ENCODE data around the gene GLCCI1. TPM values are rescaled to one million over a fixed set of nuclear protein-coding genes. Genes with fewer than 3 reads are reported as not detected.

Gene GLCCI1
- total and polyA plus RNA-seq, 10 of the 15 experiments (the other 5 are each of a cell fraction or from before 2014, with no cell fraction given) = 12.6 to 92.0 (median 27.6) TPM

DNA sequence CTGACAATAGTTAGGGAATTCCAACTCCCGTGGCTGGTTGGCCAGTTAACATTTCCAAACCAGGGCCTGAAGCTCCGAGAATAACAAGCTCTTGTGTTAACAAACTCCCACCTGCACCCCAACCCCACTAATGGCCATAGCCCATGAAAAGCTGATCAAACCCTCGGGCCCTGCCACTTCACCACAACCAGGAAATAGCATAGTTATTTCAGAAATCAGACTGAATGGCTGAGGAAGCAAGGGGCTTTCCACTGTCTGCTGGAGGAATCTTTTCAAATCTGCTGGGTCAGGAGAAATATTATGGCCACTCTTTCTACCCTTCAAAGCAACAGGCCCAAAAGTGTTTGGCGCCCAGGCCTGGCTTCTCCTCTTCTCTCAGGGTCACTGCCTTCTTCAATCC, 145.6 kb downstream of the GLCCI1 start (continued):
- TF ChIP-seq, protein P1, sequence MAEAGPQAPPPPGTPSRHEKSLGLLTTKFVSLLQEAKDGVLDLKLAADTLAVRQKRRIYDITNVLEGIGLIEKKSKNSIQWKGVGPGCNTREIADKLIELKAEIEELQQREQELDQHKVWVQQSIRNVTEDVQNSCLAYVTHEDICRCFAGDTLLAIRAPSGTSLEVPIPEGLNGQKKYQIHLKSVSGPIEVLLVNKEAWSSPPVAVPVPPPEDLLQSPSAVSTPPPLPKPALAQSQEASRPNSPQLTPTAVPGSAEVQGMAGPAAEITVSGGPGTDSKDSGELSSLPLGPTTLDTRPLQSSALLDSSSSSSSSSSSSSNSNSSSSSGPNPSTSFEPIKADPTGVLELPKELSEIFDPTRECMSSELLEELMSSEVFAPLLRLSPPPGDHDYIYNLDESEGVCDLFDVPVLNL (IDR thresholded peaks at IDR 0.05; ENCODE audit: low read depth, low read length) = no peak
- TF ChIP-seq, protein P2, sequence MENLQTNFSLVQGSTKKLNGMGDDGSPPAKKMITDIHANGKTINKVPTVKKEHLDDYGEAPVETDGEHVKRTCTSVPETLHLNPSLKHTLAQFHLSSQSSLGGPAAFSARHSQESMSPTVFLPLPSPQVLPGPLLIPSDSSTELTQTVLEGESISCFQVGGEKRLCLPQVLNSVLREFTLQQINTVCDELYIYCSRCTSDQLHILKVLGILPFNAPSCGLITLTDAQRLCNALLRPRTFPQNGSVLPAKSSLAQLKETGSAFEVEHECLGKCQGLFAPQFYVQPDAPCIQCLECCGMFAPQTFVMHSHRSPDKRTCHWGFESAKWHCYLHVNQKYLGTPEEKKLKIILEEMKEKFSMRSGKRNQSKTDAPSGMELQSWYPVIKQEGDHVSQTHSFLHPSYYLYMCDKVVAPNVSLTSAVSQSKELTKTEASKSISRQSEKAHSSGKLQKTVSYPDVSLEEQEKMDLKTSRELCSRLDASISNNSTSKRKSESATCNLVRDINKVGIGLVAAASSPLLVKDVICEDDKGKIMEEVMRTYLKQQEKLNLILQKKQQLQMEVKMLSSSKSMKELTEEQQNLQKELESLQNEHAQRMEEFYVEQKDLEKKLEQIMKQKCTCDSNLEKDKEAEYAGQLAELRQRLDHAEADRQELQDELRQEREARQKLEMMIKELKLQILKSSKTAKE (IDR thresholded peaks at IDR 0.05; ENCODE audit: low read depth, poor library complexity, severe bottlenecking) = peak; percentile 57
- TF ChIP-seq, protein P3, sequence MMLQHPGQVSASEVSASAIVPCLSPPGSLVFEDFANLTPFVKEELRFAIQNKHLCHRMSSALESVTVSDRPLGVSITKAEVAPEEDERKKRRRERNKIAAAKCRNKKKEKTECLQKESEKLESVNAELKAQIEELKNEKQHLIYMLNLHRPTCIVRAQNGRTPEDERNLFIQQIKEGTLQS (IDR thresholded peaks at IDR 0.05; ENCODE audit: borderline replicate concordance, extremely low read depth, low read depth, low read length) = no peak
- TF ChIP-seq, protein P4, sequence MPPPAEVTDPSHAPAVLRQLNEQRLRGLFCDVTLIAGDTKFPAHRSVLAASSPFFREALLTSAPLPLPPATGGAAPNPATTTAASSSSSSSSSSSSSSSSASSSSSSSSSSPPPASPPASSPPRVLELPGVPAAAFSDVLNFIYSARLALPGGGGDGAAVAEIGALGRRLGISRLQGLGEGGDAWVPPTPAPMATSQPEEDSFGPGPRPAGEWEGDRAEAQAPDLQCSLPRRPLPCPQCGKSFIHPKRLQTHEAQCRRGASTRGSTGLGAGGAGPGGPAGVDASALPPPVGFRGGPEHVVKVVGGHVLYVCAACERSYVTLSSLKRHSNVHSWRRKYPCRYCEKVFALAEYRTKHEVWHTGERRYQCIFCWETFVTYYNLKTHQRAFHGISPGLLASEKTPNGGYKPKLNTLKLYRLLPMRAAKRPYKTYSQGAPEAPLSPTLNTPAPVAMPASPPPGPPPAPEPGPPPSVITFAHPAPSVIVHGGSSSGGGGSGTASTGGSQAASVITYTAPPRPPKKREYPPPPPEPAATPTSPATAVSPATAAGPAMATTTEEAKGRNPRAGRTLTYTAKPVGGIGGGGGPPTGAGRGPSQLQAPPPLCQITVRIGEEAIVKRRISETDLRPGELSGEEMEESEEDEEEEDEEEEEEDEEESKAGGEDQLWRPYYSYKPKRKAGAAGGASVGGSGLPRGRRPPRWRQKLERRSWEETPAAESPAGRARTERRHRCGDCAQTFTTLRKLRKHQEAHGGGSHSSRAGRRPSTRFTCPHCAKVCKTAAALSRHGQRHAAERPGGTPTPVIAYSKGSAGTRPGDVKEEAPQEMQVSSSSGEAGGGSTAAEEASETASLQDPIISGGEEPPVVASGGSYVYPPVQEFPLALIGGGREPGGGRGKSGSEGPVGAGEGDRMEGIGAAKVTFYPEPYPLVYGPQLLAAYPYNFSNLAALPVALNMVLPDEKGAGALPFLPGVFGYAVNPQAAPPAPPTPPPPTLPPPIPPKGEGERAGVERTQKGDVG (CRISPR knock-in tag; IDR thresholded peaks at IDR 0.05) = no peak
- TF ChIP-seq, protein P5, sequence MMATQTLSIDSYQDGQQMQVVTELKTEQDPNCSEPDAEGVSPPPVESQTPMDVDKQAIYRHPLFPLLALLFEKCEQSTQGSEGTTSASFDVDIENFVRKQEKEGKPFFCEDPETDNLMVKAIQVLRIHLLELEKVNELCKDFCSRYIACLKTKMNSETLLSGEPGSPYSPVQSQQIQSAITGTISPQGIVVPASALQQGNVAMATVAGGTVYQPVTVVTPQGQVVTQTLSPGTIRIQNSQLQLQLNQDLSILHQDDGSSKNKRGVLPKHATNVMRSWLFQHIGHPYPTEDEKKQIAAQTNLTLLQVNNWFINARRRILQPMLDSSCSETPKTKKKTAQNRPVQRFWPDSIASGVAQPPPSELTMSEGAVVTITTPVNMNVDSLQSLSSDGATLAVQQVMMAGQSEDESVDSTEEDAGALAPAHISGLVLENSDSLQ (IDR thresholded peaks at IDR 0.05) = 0 out of 2 replicates have a peak, but pooled peaks have one; percentile 4
- no peak; the same call in 1 of the 2 replicates for TF ChIP-seq TBL1XR1 (IDR thresholded peaks at IDR 0.05; ENCODE audit: low read depth, low read length)
- peak; percentile 8; the same call in 1 of the 3 replicates for TF ChIP-seq POU2F2 (IDR thresholded peaks at IDR 0.05; ENCODE audit: borderline replicate concordance, low read depth, low read length)
- peak; percentile 94 for TF ChIP-seq RUNX3 (IDR thresholded peaks at IDR 0.05; ENCODE audit: low read length)
- TF ChIP-seq, protein P6, sequence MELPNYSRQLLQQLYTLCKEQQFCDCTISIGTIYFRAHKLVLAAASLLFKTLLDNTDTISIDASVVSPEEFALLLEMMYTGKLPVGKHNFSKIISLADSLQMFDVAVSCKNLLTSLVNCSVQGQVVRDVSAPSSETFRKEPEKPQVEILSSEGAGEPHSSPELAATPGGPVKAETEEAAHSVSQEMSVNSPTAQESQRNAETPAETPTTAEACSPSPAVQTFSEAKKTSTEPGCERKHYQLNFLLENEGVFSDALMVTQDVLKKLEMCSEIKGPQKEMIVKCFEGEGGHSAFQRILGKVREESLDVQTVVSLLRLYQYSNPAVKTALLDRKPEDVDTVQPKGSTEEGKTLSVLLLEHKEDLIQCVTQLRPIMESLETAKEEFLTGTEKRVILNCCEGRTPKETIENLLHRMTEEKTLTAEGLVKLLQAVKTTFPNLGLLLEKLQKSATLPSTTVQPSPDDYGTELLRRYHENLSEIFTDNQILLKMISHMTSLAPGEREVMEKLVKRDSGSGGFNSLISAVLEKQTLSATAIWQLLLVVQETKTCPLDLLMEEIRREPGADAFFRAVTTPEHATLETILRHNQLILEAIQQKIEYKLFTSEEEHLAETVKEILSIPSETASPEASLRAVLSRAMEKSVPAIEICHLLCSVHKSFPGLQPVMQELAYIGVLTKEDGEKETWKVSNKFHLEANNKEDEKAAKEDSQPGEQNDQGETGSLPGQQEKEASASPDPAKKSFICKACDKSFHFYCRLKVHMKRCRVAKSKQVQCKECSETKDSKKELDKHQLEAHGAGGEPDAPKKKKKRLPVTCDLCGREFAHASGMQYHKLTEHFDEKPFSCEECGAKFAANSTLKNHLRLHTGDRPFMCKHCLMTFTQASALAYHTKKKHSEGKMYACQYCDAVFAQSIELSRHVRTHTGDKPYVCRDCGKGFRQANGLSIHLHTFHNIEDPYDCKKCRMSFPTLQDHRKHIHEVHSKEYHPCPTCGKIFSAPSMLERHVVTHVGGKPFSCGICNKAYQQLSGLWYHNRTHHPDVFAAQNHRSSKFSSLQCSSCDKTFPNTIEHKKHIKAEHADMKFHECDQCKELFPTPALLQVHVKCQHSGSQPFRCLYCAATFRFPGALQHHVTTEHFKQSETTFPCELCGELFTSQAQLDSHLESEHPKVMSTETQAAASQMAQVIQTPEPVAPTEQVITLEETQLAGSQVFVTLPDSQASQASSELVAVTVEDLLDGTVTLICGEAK (IDR thresholded peaks at IDR 0.05; ENCODE audit: borderline replicate concordance) = no peak
- peak; percentile 86; the same call in 1 of the 2 replicates for TF ChIP-seq NFIC (IDR thresholded peaks at IDR 0.05; ENCODE audit: low read depth, low read length)
- TF ChIP-seq YY1 (IDR thresholded peaks at IDR 0.05; ENCODE audit: low read depth, low read length) = 0 out of 2 replicates have a peak, but pooled peaks have one; percentile 46
- TF ChIP-seq EED (IDR thresholded peaks at IDR 0.05; ENCODE audit: low read depth) = peak; percentile 80
- TF ChIP-seq, protein P7, sequence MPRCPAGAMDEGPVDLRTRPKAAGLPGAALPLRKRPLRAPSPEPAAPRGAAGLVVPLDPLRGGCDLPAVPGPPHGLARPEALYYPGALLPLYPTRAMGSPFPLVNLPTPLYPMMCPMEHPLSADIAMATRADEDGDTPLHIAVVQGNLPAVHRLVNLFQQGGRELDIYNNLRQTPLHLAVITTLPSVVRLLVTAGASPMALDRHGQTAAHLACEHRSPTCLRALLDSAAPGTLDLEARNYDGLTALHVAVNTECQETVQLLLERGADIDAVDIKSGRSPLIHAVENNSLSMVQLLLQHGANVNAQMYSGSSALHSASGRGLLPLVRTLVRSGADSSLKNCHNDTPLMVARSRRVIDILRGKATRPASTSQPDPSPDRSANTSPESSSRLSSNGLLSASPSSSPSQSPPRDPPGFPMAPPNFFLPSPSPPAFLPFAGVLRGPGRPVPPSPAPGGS (IDR thresholded peaks at IDR 0.05; ENCODE audit: borderline replicate concordance, insufficient read depth, low read depth, low read length, poor library complexity, severe bottlenecking) = peak; percentile 52
